Globus pallidus (tissue), 1 donor: ENCODE measurements around the gene CCDC134.

Source experiments
- DNase-seq: peaks from one replicate; pipeline ENCODE4 v3.0.0-alpha.2; 2015; ENCODE audit warnings: low spot score

The CCDC134 gene

GRCh38 chr22:41787331-41787730 is 13.1 kb upstream of the CCDC134 start:
- no peak for DNase-seq

GRCh38 chr22:41793871-41794270 is 6.6 kb upstream of the CCDC134 start:
- no peak for DNase-seq

GRCh38 chr22:41798736-41799135 is 1.7 kb upstream of the CCDC134 start:
- DNase-seq, result no peak

- DNase-seq, result peak; percentile 45
Measured at GRCh38 chr22:41799486-41800347, 762 bp upstream of the CCDC134 start.

- DNase-seq, result no peak
Measured at GRCh38 chr22:41801147-41801819, 804 bp downstream of the CCDC134 start.

- no peak for DNase-seq
Measured at GRCh38 chr22:41801886-41802285, 1.4 kb downstream of the CCDC134 start.

GRCh38 chr22:41805639-41806038 is 5.2 kb downstream of the CCDC134 start:
- DNase-seq, result no peak

GRCh38 chr22:41808400-41808799 is 7.9 kb downstream of the CCDC134 start:
- no peak for DNase-seq

- no peak for DNase-seq
Measured at GRCh38 chr22:41810022-41810421, 9.5 kb downstream of the CCDC134 start.

GRCh38 chr22:41812805-41813545 is 12.5 kb downstream of the CCDC134 start:
- DNase-seq, result no peak

GRCh38 chr22:41813726-41814410 is 13.4 kb downstream of the CCDC134 start:
- no peak for DNase-seq

GRCh38 chr22:41815716-41816115 is 15.2 kb downstream of the CCDC134 start:
- no peak for DNase-seq

GRCh38 chr22:41816241-41816640 is 15.8 kb downstream of the CCDC134 start:
- DNase-seq, result no peak

- no peak for DNase-seq
Measured at GRCh38 chr22:41816871-41817270, 16.4 kb downstream of the CCDC134 start.

GRCh38 chr22:41818011-41818410 is 17.5 kb downstream of the CCDC134 start:
- no peak for DNase-seq

GRCh38 chr22:41818596-41818995 is 18.1 kb downstream of the CCDC134 start:
- no peak for DNase-seq

- DNase-seq, result no peak
Measured at GRCh38 chr22:41819257-41819656, 18.8 kb downstream of the CCDC134 start.

GRCh38 chr22:41820447-41820846 is 20.0 kb downstream of the CCDC134 start:
- DNase-seq, result no peak

- no peak for DNase-seq
Measured at GRCh38 chr22:41821471-41822316, 21.2 kb downstream of the CCDC134 start.

GRCh38 chr22:41822317-41823057 is 22.0 kb downstream of the CCDC134 start:
- peak; percentile 45 for DNase-seq
